Endometrial microvascular endothelial cells (primary cell): Measurements from ENCODE around the gene IGLL1. TPM values are rescaled to one million over a fixed set of nuclear protein-coding genes. Genes with fewer than 3 reads are reported as not detected.
"Not testable (repeated sequence)": the region's sequence is repeated elsewhere in the genome, so short reads cannot be mapped to it uniquely, and the experiment has no call there.

Source experiments
- in situ Hi-C: cut with HindIII; loops from 2 replicates; pipeline ENCODE4 v1.10.0; 2017; ENCODE audit warnings: low sequenced_read_pairs, low pct_unique_long_range_greater_than_20kb; ENCODE audit errors: inconsistent ontology term
- total RNA-seq: library from RNA; depleted of rRNA; stranded (reverse); fragments of >200 nt; gene quantifications from one replicate; pipeline ENCODE4 v1.2.3, GENCODE V29; 2015; ENCODE audit errors: inconsistent ontology term

Gene IGLL1
- not detected for total RNA-seq

DNA sequence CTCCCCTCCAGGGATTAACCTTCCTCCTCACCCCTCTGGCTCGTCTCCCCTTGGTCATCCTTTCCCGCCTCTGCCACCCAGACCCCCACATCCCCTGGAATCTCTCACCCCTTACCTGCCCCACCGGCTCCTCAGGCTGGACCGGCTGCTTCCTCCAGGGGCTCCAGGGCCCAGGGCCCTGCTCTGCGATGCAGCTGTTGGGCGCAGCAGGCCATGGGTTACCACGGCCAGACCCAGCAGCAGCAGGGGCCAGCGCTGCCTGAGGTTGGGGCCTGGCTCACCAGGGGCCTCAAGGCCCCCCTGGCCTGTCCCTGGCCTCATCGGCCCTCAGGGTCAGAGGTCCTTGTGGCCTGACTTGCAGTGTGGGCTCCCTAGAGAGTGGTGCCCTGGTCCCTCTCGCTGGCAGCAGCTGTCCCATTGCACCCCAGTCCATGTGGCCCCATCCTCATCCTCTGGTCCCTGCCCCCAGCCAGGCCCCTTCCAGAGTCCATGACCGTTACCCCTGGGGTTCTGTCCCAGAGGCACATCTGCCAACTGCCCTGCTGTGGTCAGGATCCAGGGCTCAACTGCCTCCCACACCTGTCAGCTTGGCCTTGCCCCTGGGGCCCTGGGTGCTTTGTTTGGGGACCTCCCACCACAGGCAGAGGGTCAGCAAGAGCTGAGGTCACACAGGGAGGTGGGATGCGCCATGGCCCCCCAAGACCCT, at the start of gene IGLL1:
TSS of gene IGLL1 (minus strand) at position 421 of the 706 bp plus-strand sequence. CDS start at position 321, 100 bp downstream.
- in situ Hi-C loops: loop anchor here (25.0 kb wide), 1 partner anchor 1857 kb away; no protein-coding TSS in a partner anchor

DNA sequence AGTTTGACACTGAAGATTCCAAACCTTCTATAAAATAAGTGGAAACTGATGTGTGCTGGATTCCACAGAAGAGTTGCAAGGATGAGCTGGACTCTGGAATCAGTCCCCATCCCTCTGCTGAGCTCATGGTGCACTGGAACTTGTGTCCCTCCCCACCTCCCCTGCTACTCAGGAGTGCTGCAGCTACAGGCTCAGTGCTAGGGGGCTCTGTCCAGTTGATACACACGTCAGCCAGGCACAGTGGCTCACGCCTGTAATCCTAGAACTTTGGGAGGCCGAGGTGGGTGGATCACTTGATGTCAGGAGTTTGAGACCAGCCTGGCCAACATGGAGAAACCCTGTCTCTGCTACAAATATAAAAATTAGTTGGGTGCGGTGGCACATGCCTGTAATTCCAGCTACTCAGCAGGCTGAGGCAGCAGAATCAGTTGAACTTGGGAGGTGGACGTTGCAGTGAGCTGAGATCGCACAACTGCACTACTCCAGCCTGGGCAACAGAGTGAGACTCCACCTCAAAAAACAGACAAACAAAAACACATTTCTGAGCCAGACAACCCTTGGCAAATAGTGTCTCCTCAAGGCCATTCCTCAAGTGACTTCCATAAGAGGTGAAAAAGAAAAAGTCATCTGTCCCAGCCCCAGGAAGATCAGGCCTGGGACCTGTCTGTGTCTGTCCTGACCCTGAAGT, 48.1 kb upstream of the IGLL1 start:
- in situ Hi-C loops: not testable (repeated sequence)

DNA sequence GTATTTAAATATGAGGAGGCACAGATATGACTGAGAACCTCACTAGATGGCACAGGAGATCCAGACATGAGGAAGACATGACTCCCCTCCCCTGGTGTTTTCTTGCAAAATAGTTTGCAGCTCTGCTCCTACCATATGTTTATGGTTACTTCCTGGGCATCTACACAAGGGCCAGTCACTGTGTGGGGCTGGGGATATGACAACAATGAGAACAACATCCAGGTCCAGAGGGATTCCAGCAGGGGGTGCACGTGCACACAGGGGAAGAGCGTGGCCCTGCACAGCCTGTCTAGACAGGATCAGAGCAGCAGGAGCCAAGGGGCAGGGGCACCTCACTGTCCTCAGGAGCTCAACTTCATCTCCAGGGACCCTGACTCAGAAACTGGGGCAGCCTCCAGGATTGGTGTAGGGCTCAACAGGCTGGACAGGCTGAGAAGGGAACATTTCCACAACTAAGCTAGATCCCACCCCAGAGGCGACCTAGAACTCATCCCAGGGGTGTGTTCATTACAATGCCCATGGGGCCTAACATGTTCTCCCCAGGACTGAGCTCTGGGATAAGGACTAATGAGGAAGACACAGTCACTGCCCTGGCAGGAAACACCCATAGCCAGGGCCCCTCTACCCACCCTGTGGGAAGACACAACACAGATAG, 47.4 kb upstream of the IGLL1 start:
- in situ Hi-C loops: not testable (repeated sequence)

DNA sequence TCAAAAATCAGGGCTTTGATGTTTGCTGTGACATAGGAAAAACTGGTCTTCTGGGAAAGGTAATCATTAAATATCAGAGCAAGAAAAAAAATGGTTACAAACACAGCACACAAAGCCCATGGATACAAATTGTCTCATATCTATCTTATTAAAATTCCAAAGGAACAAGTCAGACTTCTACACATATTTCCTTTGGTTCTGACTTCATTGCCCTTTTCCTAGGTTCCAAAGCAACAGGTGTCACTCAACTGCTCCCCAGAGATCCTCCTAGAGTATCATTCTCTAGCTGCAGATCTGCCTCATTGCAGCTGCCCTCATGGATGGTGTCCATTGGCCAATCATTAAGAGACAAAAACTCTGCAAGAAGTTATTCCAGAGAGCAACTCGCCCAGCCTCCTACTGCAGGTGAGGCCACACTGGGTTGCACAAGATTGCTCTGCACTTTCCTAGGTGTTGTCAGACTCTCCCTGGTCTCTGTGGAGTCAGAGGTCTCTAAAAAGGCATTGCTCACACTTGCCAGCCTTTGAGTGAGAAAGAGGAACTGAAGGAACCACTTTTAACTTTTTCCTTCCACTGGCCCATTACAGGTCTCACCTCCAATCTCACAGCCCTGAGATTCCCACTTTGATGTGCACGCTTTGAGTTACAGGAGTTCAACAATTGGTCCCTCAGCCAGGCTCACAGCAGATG, 46.3 kb upstream of the IGLL1 start:
- in situ Hi-C loops: no loop called here

DNA sequence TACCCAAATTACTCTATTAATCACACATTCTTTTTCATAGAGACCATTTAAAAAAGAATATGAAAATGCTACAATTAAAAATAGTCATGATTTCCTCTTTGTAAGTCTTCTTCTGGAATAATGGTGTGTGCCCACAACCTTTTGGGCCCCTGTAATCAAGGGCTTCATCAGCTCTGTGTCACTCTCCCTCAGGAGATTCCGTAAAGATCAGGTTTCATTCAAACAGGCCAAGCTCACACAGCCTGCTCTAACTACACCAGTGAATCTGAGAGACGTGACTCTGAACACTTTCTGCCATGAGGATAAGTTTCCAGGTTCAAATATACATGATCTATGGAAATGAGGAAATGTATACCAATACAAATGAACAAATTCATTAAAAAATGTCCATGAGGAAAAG, 42.5 kb upstream of the IGLL1 start:
- in situ Hi-C loops: no loop called here

DNA sequence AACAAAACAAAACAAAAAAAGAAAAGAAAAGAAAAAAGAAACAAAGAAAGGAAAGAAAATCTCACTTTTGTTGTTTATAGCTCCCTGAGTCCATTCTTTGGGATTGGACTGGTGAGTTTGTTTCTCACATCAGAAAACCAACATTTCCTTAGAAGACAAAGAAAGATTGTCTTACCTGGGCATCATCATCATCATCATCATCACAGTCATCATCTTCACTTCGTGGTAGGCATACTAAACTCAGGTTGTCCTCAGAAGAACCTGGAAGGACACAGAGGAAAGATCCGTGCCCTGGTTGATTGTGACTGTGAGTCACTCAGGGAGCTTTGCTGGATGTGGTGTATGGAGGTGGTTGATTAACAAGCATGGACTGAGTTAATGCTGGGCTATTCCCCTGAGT, 41.8 kb upstream of the IGLL1 start:
- in situ Hi-C loops: not testable (repeated sequence)

DNA sequence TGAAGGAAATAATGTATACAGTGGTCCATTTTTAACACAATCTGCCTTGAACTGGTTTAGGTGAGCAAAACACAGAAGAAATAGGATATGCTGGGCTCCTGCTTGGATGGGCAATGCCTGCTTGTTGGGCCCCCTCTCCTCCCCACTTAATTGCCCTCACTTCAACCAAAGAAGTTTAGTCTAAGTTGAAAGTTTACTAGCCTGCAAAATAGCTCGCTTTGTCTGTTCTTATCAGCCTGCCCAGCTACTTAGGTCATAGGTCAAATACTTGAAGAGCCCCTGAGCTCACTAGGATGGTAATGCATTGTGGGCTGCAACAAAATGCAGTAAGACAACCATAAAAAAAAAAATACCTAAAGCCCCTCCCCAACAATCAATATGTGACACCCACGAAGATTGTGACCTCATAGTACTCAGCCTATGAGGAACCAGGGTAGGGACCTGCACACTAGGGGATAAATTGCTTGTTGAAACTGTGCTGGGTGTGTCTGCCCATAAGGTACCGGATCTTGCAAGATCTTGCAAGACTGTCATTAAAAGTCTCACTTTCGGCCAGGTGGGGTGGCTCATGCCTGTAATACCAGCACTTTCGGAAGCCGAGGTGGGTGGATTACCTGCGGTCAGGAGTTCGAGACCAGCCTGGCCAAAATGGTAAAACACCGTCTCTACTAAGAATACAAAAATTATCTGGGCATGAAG, 41.1 kb upstream of the IGLL1 start:
- in situ Hi-C loops: no loop called here

DNA sequence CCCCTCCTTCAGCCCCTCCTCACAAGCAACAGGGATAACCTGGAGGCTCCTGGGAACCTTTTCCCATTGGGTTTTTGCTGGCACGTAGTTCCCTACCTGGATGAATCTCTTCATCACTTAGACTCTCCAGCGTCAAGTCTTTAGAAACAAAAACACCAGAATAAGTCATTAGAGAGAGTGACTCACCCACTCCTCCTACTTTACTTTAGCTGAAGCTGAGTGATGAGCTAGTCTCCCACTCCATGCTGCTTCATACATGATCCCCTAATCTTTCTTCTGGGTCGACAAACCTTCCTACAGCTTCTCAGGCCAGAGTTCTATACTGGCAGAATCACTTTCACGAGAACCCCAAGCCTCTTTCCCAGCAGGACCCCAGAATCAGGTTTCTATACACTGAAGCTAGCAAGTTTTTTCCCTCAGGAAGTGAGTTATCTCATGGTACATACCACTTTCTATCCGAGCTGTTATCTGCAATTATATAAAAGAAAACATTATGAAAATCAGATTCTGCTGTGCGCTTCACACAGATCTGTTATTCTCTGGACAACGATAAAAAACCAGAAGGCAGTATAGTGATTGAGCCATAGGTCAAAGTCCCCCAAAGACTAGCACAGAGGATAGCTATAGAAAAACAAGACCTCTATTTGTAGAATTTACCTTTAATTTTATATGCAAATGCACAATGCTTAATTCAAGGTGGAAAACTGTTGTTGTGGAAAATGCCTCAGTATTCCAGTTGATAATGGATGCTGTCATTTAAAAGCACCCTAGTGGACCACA, 33.3 kb upstream of the IGLL1 start:
- in situ Hi-C loops: no loop called here

DNA sequence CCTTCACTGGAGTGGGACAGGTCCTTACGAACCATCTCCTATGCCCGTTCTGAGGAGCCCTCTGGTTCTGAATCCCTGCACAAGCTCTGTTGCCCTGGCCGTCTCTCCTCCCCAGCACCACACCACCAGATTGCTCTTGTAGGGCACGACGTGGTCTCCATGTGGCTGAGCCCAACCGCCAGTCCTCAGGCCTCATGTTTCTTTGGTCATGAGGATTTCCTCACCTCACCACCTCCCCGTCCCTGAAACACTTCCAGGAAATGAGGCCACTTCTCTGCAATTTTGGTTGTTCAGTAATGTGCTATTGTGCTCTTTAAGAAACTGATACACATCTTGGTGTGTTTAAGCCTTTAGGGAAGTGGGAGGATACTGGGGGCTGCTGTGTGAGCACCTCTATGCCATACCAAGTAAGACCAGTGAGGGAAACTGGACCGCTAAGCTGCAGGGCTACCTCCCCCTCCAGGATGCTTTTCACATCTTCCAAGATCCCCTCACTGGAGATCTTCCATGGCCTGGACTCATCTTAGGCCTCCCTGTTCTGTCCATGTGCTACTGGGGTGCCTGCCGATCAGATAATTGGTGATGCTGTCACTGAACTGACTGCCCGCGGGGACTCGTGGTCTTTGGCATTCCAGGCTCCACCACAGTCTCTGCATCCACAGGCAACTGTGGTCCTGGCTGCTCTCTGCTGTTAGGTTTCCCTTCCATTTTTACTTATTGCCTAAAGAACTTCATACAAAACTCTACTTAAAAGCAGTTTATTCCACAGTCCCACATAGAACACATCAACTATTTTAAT, 30.1 kb upstream of the IGLL1 start:
- in situ Hi-C loops: no loop called here

DNA sequence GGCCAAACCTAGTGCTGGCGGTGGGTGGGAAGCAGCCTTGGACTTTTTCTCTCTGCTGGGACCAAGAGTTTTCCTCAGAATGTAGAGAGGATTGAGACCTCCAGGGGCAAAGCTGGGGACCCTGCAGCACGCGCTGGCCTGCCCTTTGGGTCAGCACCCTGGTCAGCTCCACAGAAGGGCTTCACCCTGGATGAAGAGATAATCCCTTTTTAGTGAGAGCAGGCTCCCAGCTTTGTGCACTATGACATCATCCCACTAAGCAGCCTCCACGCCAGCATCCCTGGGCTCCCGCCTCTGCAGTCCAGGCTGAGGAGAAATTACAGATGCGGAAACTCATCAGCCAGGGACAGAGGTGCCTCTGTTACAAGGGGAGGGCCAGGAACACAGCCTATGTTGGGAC, 28.5 kb upstream of the IGLL1 start:
- in situ Hi-C loops: no loop called here

DNA sequence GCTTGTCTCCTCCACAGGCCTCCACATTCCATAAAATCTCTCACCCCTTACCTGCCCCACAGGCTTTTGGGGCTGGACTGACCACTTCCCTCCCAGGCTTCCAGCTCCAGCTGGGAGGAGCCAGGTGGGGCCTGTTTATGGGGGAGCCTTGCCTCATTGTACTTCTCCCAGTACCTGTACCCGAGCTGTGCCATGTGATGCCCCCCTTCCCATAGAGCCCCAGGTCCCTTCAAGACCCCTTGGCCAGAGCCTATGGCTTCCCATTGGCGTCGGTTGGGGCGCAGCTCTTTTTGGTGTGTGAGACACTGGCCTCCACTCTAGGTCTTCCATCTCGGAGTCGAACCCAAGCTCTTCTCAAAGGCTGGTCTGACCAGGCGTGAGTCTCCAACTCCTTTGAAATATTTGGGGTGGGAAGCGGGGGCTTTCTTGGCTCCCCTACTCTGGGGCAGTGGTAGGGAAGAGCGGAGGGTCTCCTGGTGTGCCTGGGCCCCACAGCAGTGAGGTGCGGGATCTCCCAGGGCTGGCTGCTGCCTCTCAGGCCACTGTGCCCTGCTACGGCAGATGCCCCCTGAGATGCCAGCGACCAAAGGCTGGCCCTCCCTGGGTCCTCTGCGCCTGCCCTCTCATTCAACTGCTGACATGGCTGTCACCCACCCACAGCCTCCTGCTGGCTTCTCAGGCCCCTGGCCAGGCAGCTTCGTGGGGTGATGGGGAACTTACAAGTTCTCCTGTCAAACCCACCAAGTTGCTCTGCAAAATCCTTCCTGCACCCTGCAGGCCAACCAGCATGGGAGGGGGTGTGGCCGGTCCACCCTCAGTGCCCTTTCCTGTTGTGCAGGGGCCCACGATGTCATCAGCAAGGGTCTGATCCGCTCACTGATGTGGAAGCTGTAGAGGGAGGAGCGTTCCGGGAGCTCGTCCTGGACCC, 26.4 kb upstream of the IGLL1 start:
- in situ Hi-C loops: no loop called here

DNA sequence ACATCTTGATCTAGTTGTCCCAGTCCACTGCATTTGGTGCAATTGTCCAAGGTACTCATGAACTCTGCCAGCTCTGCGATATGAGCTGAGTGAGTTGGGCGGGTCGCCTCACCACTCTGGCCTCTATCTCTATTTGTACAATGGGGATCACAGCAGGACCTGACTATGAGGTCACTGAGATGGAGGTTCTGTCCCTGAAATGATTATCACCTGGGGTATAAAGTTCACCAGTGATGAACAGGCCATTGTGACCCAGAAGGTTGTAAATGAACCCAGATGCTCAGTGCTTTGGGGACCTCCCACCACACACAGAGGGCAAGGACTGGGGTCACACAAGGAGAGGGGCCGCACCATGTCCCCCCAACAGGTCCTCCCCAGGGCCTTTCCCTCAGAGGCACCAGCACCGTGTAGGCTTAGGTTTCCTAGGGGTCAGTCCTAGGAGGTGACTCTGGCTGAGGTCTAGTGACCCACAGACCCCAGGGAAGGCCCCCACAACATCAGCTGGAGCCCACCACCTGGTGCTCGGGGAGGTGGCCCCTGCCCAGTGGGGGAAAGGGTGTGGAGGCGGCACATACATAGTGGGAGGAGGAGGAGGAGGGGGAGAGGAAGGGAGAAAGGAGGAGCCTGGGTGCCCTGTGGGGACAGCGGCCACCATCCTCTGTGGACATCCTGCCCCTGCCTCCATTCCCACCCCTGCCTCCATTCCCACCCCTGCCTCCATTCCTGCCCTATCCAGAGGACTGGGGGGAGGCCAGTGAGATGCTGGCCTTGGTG, 25.0 kb upstream of the IGLL1 start:
- in situ Hi-C loops: no loop called here

DNA sequence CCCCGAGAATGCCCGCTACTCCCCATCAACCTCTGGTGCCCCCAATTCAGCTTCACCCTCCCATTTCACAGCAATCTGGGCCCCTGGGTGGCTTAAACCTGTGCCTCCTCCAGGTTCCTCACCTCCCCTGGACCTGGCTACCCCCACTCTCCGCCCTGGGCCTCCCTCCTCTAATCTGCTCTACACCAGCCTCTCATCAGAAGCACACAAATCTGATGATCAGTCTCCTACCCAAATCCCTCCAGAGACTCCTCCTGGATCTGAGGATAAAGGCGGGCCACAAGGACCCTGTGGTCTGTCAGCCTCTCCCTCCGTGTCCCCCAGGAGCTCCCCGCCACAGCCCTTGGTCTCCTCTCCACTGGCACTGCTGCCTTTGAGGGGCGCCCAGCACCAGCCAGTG, 23.2 kb upstream of the IGLL1 start:
- in situ Hi-C loops: no loop called here

DNA sequence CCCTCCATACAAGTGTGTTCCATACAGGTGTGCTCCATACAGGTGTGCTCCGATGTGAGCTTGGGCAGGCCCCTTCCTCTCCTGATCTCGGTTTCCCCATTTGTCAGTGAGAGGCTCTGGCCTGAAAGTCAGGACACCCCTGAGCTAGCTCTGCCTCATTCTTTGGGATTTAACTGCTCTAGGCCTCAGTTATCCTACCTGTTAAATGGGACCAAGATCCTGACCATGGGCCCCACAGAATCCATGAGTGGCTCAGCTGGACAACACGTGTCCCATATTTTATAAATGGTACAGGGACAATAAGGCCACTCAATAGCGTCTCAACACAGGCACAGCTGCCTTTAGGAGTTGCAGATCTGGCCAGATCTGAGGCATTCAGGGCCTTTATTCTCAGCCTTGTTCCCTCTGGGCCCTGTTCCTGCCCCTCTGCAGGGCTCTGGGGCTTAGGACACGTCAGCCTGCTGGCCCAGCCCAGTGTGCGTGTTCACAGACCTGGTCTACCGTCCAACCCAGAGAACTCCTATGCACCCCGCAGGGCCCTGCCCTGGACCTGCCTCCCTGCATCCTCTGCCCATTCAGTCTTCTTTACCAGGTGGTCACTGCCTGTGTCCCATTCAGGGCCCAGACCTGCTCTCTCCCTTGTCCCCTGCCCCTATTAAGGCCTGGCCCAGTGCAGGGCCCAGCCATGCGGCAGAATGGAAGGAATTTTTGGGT, 18.9 kb upstream of the IGLL1 start:
- in situ Hi-C loops: loop anchor here (25.0 kb wide), 1 partner anchor 1838 kb away; no protein-coding TSS in a partner anchor
